Breast epithelium (tissue), 4 donors: ENCODE data around the gene SYT9. TPM values are rescaled to one million over a fixed set of nuclear protein-coding genes. Genes with fewer than 3 reads are reported as not detected.

Experiments used
- DNase-seq, 2 donors: peaks; one replicate each; pipeline ENCODE4 v3.0.0-alpha.2; 2019; ENCODE audit warnings: low spot score in 2 of 2
- H3K27ac ChIP-seq, 2 donors: fragments of 200-600 bp; sonication (generic) in 1 of 2; one replicate each; pipeline ENCODE4 v1.5.1; 2016 to 2019; ENCODE audit warnings: mild to moderate bottlenecking in 1 of 2
- H3K27me3 ChIP-seq, 2 donors: fragments of 200-600 bp; sonication (generic) in 1 of 2; one replicate each; pipeline versions ENCODE4 v1.5.1 to v1.6.0; 2017 to 2019; ENCODE audit warnings: control low read depth in 1 of 2, mild to moderate bottlenecking in 1 of 2
- H3K36me3 ChIP-seq: fragments of 200-600 bp; one replicate; pipeline ENCODE4 v1.5.1; 2019
- H3K4me1 ChIP-seq, 2 donors: fragments of 200-600 bp; sonication (generic); one replicate each; pipeline ENCODE4 v1.5.1; 2016 to 2019; ENCODE audit warnings: control low read depth in 1 of 2
- H3K4me3 ChIP-seq, 3 donors: fragments of 200-600 bp; sonication (generic); 1 replicate in 2 of 3; 2 replicates in 1 of 3; pipeline ENCODE4 v1.5.1; 2016 to 2019; ENCODE audit warnings: mild to moderate bottlenecking in 3 of 3, moderate library complexity in 2 of 3
- H3K9me3 ChIP-seq, 2 donors: fragments of 200-600 bp; sonication (generic) in 1 of 2; one replicate each; pipeline ENCODE4 v1.5.1; 2016 to 2019; ENCODE audit warnings: control low read depth in 1 of 2
- POLR2A ChIP-seq: fragments of 450-650 bp; IDR thresholded peaks from one replicate; pipeline ENCODE4 v1.6.1; 2016; ENCODE audit warnings: antibody characterized with exemption, mild to moderate bottlenecking, moderate library complexity
- POLR2AphosphoS5 ChIP-seq, 3 donors: sonication (generic); formaldehyde crosslinking; IDR thresholded peaks; one replicate each; pipeline ENCODE4 v1.6.1; 2017; ENCODE audit warnings: antibody characterized with exemption in 3 of 3
- intact Hi-C: fragments of 100-400 bp; cut with DNase I; formaldehyde crosslinking; loops from one replicate; pipeline ENCODE4 v1.15.1; 2023; ENCODE audit warnings: low total_unique reads
- total RNA-seq, 3 donors: library from RNA; depleted of rRNA; stranded (reverse); fragments of >200 nt; gene quantifications; one replicate each; pipeline ENCODE4 v1.1.0, GENCODE V29; 2016
- TF ChIP-seq, protein P1 (sequence below), 3 donors: fragments of 450-650 bp; IDR thresholded peaks; one replicate each; pipeline ENCODE4 v1.5.1; 2016 to 2017; ENCODE audit warnings: antibody characterized with exemption in 3 of 3, mild to moderate bottlenecking in 3 of 3, moderate library complexity in 3 of 3

Gene SYT9
- total RNA-seq, 3 donors from 2014 or later: 0.33 to 0.73 TPM; not detected in 1

DNA sequence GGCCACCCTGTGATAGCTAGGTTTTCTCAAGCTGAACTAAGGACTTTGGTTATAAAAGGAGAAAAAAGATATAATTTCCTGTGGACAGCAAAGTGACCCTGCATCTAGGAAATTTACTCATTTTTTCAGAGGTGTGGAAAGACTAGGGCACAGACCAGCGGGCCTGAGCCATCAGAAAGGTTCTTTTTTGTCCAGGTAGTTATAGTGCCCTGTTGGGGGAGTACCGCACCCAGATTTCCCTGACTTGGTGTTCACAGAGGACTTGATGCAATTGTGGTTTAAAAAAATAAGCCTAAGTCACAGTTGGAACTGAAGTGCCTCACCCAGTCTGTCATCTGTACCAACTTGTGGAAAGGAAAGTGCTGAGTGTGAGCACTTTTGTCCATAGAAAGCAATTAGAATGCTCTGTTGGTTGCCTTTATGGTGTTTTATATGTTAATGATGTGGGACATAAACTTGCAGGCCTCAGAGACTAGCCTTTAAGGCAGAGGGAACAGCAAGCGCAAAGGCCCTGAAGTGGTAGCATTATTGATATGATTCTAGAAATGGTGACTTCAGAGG lies 3.1 kb downstream of the SYT9 start:
- no peak for TF ChIP-seq POLR2AphosphoS5 (IDR thresholded peaks at IDR 0.05)
- TF ChIP-seq, protein P1, sequence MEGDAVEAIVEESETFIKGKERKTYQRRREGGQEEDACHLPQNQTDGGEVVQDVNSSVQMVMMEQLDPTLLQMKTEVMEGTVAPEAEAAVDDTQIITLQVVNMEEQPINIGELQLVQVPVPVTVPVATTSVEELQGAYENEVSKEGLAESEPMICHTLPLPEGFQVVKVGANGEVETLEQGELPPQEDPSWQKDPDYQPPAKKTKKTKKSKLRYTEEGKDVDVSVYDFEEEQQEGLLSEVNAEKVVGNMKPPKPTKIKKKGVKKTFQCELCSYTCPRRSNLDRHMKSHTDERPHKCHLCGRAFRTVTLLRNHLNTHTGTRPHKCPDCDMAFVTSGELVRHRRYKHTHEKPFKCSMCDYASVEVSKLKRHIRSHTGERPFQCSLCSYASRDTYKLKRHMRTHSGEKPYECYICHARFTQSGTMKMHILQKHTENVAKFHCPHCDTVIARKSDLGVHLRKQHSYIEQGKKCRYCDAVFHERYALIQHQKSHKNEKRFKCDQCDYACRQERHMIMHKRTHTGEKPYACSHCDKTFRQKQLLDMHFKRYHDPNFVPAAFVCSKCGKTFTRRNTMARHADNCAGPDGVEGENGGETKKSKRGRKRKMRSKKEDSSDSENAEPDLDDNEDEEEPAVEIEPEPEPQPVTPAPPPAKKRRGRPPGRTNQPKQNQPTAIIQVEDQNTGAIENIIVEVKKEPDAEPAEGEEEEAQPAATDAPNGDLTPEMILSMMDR (IDR thresholded peaks at IDR 0.05): no peak
- no peak for TF ChIP-seq POLR2A
- no peaks in the 10 kb centered on the region for H3K4me1 ChIP-seq

GRCh38 chr11:7256943-7257342 lies 5.2 kb downstream of the SYT9 start:
- no peaks in the 10 kb centered on the region for H3K9me3 ChIP-seq
- H3K27ac ChIP-seq: no peak overlapping the region
- TF ChIP-seq POLR2A: no peak
- TF ChIP-seq, protein P1 (IDR thresholded peaks at IDR 0.05): no peak
- TF ChIP-seq POLR2AphosphoS5 (IDR thresholded peaks at IDR 0.05): no peak
- peaks cover 0 to 32% of the 10 kb centered on the region in 2 donors for H3K27me3 ChIP-seq
- no peaks in the 10 kb centered on the region for H3K4me1 ChIP-seq
- no peak for DNase-seq
- intact Hi-C loops: no loop called here
- H3K4me3 ChIP-seq: no peak overlapping the region
- H3K36me3 ChIP-seq: no peaks in the 10 kb centered on the region

More for the DNA sequence above, 3.1 kb downstream of the SYT9 start:
- H3K27me3 ChIP-seq: peaks cover 0 to 37% of the 10 kb centered on the region in 2 donors
- H3K27ac ChIP-seq: no peak overlapping the region
- intact Hi-C loops: no loop called here
- H3K9me3 ChIP-seq: no peaks in the 10 kb centered on the region
- H3K4me3 ChIP-seq: no peak overlapping the region
- no peaks in the 10 kb centered on the region for H3K36me3 ChIP-seq
- no peak for DNase-seq

DNA sequence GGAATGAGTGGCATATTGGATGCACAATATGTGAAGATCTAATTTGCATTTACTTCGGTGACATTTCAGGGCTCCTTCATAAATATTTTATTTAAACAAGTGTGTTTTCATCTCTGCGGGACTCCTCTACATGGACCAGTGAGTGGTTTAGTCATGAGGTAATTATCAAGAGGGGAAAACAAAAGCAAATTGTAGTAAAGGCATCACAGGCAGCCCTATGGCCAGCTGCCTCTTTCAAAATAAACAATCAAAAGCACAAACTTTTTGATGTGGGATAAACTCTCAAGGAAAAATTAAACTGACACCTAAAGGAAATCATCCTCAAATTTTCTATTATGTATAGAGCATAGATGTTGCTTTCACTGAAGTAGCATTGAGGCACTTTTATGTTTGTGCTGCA lies 6.0 kb downstream of the SYT9 start:
- TF ChIP-seq, protein P1 (IDR thresholded peaks at IDR 0.05): no peak
- TF ChIP-seq POLR2A (no peak), POLR2AphosphoS5 (IDR thresholded peaks at IDR 0.05) (no peak)
- H3K27me3 ChIP-seq: peaks cover 0 to 25% of the 10 kb centered on the region in 2 donors
- intact Hi-C loops: no loop called here
- no peak overlapping the region for H3K27ac ChIP-seq
- no peaks in the 10 kb centered on the region for H3K4me1 ChIP-seq
- no peaks in the 10 kb centered on the region for H3K36me3 ChIP-seq
- H3K9me3 ChIP-seq: no peaks in the 10 kb centered on the region
- DNase-seq: no peak
- no peak overlapping the region for H3K4me3 ChIP-seq

- no peaks in the 10 kb centered on the region for H3K36me3 ChIP-seq
- no peaks in the 10 kb centered on the region for H3K9me3 ChIP-seq
- H3K27ac ChIP-seq: no peak overlapping the region
- intact Hi-C loops: no loop called here
- no peak overlapping the region for H3K4me3 ChIP-seq
- no peak for DNase-seq
- no peaks in the 10 kb centered on the region for H3K4me1 ChIP-seq
- TF ChIP-seq POLR2AphosphoS5 (IDR thresholded peaks at IDR 0.05) (no peak), POLR2A (no peak)
- TF ChIP-seq, protein P1 (IDR thresholded peaks at IDR 0.05): no peak
- no peaks in the 10 kb centered on the region for H3K27me3 ChIP-seq
Observed at GRCh38 chr11:7261578-7261977, 9.9 kb downstream of the SYT9 start.

DNA sequence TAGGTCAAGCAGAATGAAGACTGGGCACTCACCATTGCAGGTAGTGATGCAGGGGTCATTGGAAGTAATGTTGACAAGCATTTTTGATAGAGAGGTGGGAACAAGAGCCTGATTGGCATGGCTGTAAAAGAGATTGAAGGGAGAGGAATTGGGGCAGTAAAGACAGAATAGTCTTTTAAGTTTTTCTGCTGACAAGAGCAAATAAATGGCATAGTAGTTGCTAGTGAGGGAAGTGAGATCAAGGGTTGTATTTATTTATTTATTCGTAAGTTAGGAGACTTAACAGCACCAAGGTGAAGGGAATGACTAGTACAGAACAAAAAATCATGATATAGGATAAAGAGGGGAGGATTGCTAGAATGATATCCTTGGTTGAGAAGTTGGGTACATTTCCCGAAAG lies 11.0 kb downstream of the SYT9 start:
- Histone ChIP-seq H3K4me3 (no peak overlapping the region), H3K27me3 (no peaks in the 10 kb centered on the region), H3K27ac (no peak overlapping the region), H3K4me1 (no peaks in the 10 kb centered on the region), H3K36me3 (no peaks in the 10 kb centered on the region), H3K9me3 (no peaks in the 10 kb centered on the region)
- TF ChIP-seq POLR2A (no peak), POLR2AphosphoS5 (IDR thresholded peaks at IDR 0.05) (no peak)
- TF ChIP-seq, protein P1 (IDR thresholded peaks at IDR 0.05): no peak
- DNase-seq: no peak
- intact Hi-C loops: no loop called here
